PC-3 (cell line): ENCODE measurements around the gene PKD1L1.

ENCODE experiments used
- EZH2 ChIP-seq: fragments of 300-600 bp; sonication (generic); IDR thresholded peaks from one replicate; pipeline ENCODE4 v1.6.1; 2017; ENCODE audit warnings: antibody characterized with exemption, mild to moderate bottlenecking, low read length; ENCODE audit not compliant: unreplicated experiment
- EZH2phosphoT487 ChIP-seq: fragments of 300-600 bp; sonication (generic); IDR thresholded peaks from 2 replicates; pipeline ENCODE4 v1.6.1; 2018; ENCODE audit warnings: mild to moderate bottlenecking, antibody characterized with exemption, low read length, borderline replicate concordance
- TF ChIP-seq, protein P1 (sequence below): fragments of 300-600 bp; sonication (generic); conservative IDR thresholded peaks from 2 replicates; pipeline ENCODE4 v1.5.1; 2017; ENCODE audit warnings: antibody characterized with exemption, low read depth, mild to moderate bottlenecking, low read length

DNA sequence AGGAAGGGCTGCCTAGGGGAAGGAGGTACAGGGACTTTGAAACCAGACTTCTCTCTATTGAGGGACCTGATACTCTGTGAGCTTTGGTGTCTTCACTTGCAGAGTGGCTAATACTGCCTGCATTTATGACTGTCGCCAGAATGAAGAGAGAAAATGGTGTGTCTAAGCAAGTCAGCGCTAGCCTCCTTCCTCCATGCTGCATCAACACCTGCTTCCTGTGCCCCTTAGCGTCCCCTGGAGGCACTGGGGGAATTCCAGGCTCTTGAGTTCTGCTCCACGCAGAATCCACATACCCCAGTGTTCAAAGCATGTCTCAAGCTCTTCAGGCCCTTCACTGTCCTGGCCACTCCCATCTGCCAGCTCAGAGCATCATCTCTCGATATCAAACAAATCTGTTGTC lies 140.5 kb downstream of the PKD1L1 start:
- TF ChIP-seq, protein P1, sequence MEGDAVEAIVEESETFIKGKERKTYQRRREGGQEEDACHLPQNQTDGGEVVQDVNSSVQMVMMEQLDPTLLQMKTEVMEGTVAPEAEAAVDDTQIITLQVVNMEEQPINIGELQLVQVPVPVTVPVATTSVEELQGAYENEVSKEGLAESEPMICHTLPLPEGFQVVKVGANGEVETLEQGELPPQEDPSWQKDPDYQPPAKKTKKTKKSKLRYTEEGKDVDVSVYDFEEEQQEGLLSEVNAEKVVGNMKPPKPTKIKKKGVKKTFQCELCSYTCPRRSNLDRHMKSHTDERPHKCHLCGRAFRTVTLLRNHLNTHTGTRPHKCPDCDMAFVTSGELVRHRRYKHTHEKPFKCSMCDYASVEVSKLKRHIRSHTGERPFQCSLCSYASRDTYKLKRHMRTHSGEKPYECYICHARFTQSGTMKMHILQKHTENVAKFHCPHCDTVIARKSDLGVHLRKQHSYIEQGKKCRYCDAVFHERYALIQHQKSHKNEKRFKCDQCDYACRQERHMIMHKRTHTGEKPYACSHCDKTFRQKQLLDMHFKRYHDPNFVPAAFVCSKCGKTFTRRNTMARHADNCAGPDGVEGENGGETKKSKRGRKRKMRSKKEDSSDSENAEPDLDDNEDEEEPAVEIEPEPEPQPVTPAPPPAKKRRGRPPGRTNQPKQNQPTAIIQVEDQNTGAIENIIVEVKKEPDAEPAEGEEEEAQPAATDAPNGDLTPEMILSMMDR = no peak
- TF ChIP-seq EZH2 (no peak), EZH2phosphoT487 (no peak)
